ENCODE data around the gene RCAN1. TPM values are rescaled to one million over a fixed set of nuclear protein-coding genes. Genes with fewer than 3 reads are reported as not detected.

The RCAN1 gene
- total and polyA plus RNA-seq, 2 of the 4 experiments (the other 2 are of a cell fraction): 53.5 to 175 TPM

DNA sequence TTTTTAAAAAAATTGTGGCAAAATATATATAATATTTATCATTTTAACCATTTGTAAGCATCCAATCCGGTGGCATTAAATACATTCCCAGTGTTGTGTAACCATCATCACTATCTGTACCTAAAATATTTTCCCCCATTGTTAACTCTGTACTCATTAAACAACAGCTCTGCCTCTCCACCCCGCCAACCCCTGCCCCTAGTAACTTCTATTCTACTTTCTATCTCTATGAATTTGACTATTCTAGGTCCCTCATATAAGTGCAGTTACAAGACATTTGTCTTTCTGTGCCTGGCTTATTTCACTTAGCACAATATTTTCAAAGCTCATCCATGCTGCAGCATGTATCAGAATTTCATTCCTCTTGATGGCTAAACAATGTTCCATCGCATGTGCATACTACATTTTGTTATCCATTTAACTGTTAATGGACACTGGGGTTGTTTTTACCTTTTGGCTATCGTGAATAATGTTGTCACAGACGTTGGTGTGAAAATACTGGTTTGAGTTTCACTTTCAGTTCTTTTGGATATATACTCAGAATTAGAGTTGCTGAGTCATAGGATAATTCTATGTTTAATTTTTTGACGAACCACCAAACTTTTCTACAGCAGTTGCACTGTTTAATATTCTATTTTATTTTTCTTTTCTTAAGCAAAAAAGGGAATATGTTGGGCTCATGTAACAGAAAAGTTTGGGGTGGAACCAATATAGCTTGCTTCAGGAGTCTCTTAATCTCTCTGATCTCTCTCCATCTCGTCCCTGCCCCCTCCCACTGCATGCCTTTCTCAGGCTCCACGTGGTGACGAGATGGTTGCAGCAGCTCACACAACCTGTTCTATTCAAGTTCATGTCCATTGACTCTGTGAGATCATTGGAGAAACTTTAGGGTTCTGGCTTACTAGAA is 25.2 kb upstream of the RCAN1 start:
- Histone ChIP-seq H3K9me3 (ENCODE audit: control insufficient read depth, insufficient read depth, low read length) (no peaks in the 10 kb centered on the region), H4K5ac (ENCODE audit: low read depth, low read length) (peak overlapping the region; percentile 55; the same call in 1 of the 2 replicates), H3K9me1 (ENCODE audit: insufficient read depth, low read length) (peaks cover 7% of the 10 kb centered on the region), H3K36me3 (ENCODE audit: control insufficient read depth, insufficient read depth, low read length) (no peaks in the 10 kb centered on the region), H2BK5ac (ENCODE audit: low read depth, low read length, poor library complexity, severe bottlenecking) (peak overlapping the region; percentile 0), H3K27me3 (ENCODE audit: control insufficient read depth, insufficient read depth, low read length) (peaks cover 16% of the 10 kb centered on the region), H3K18ac (ENCODE audit: low read depth, low read length) (peak overlapping the region; percentile 56; the same call in 1 of the 2 replicates), H4K91ac (ENCODE audit: insufficient read depth, low read depth, low read length) (0 out of 2 replicates have a peak overlapping the region, but pooled peaks have one; percentile 30), H2BK20ac (ENCODE audit: low read depth, low read length) (peak overlapping the region; percentile 78; the same call in 1 of the 2 replicates), H4K8ac (ENCODE audit: low read depth in 2 of 2, low read length in 2 of 2) (peak overlapping the region in 1 of 2 experiments; percentile 48; a peak in 2 of 4 replicates), H2AFZ (replicated peaks; ENCODE audit: low read length, poor library complexity) (peak overlapping the region; percentile 3), H2AK5ac (ENCODE audit: low read depth, low read length) (no peak overlapping the region), H4K20me1 (ENCODE audit: insufficient read depth, low read length) (no peaks in the 10 kb centered on the region), H3K4ac (ENCODE audit: low read depth, low read length) (no peak overlapping the region), H3K4me2 (ENCODE audit: low read depth, low read length) (peak overlapping the region; percentile 80; the same call in 1 of the 2 replicates), H3K79me1 (ENCODE audit: low read depth in 1 of 2, low read length in 2 of 2) (no peaks in the 10 kb centered on the region), H3K27ac (ENCODE audit: insufficient read depth, low read length) (no peak overlapping the region), H3K4me1 (ENCODE audit: control insufficient read depth, insufficient read depth, low read length) (peaks cover 3% of the 10 kb centered on the region; the same call in 1 of the 2 replicates), H2BK120ac (ENCODE audit: low read depth, low read length) (peak overlapping the region; percentile 53), H3K56ac (ENCODE audit: extremely low read depth, insufficient read depth, low read length) (no peak overlapping the region), H3K14ac (replicated peaks; ENCODE audit: low read depth, low read length) (peak overlapping the region; percentile 22; the same call in 1 of the 2 replicates), H2BK15ac (ENCODE audit: low read depth, low read length) (0 out of 3 replicates have a peak overlapping the region, but pooled peaks have one; percentile 28), H3K4me3 (ENCODE audit: insufficient read depth, low read depth, low read length) (no peak overlapping the region), H2AK9ac (replicated peaks; ENCODE audit: low read depth, low read length, poor library complexity) (no peak overlapping the region), H3K23ac (ENCODE audit: low read depth, low read length) (no peak overlapping the region), H3K9ac (ENCODE audit: low read depth, low read length) (no peak overlapping the region)
- WGBS, 2 experiments (ENCODE audit: extremely low coverage in 2 of 2, insufficient read length in 1 of 2): 60% methylated on average over 1 of the region's 9 CpGs; no CpG with 5 or more reads in 1 of the 2 experiments
- in situ Hi-C loops (cut with MboI; ENCODE audit: low sequenced_read_pairs) (no loop called here), dilution Hi-C loops (cut with HindIII; ENCODE audit: low sequenced_read_pairs, unreplicated experiment) (no loop called here), intact Hi-C loops (cut with micrococcal nuclease) (no loop called here)
- ChIA-PET CTCF (interaction anchor here (1.3 kb wide), 1 partner anchor 10 kb away, joined by 4 read pairs; no protein-coding TSS in a partner anchor), POLR2A (ENCODE audit: unreplicated experiment) (no interaction called here)
- peak; percentile 38 for ATAC-seq (ENCODE audit: low read depth)
- DNase-seq: peak; percentile 13
- TF ChIP-seq POLR2A (IDR thresholded peaks at IDR 0.05; ENCODE audit: low read depth, low read length) (no peak), RCOR1 (IDR thresholded peaks at IDR 0.05; ENCODE audit: insufficient replicate concordance, low read length) (no peak), NFE2L2 (IDR thresholded peaks at IDR 0.05; ENCODE audit: low read depth, low read length) (peak; percentile 57; the same call in 1 of the 2 replicates), MAFK (IDR thresholded peaks at IDR 0.05; ENCODE audit: low read depth, low read length) (0 out of 2 replicates have a peak, but pooled peaks have one; percentile 36), MAZ (IDR thresholded peaks at IDR 0.05; ENCODE audit: borderline replicate concordance, low read depth, low read length) (no peak), USF2 (IDR thresholded peaks at IDR 0.05; ENCODE audit: low read depth, low read length) (no peak), RAD21 (IDR thresholded peaks at IDR 0.05; ENCODE audit: low read length) (no peak)
- no TSS peak for BruUV-seq (replicated peaks)

Measured in IMR-90 (cell line).